A549 (cell line): Measurements from ENCODE around the gene CEP72. TPM values are rescaled to one million over a fixed set of nuclear protein-coding genes. Genes with fewer than 3 reads are reported as not detected.
A peak's percentile ranks its signal among the peaks of the same experiment; 100 is the strongest.
"Not testable (repeated sequence)": the region's sequence is repeated elsewhere in the genome, so short reads cannot be mapped to it uniquely, and the experiment has no call there.

Experiments
- ATAC-seq, 2 experiments: fragments of 200-7000 bp in 1 of 2; fragments of >200 bp in 1 of 2; cut with Nextera tagmentation in 1 of 2; cut with Tn5 transposase in 1 of 2; 3 replicates each; pipeline versions ENCODE4 v1.8.0 to v1.9.1; 2018 to 2020; ENCODE audit warnings: mild to moderate bottlenecking in 1 of 2, moderate library complexity in 1 of 2
- CTCF ChIA-PET: fragments of 300-600 bp; sonication (Branson Sonifier 250); formaldehyde crosslinking; extraction: SDS; loops from one replicate; lab custom pipeline; 2021; ENCODE audit warnings: antibody characterized with exemption, inconsistent platforms; lab: Yijun Ruan, JAX
- POLR2A ChIA-PET: fragments of 350-600 bp; formaldehyde crosslinking; extraction: SDS; loops from one replicate; lab custom pipeline; 2021; ENCODE audit warnings: antibody characterized with exemption, inconsistent platforms; lab: Yijun Ruan, JAX
- DNase-seq, 2 experiments: peaks; one replicate each; pipeline versions ENCODE4 v3.0.0 to v3.0.0-alpha.2; 2011 to 2016; ENCODE audit warnings: low read depth in 1 of 2, low spot score in 1 of 2
- FAIRE-seq: peaks from 2 replicates; lab custom pipeline; 2011; peaks lifted over from hg19 to GRCh38; lab: Jason Lieb, UNC
- H3K27ac ChIP-seq, 2 experiments: fragments of >200 bp; sonication (Bioruptor Twin); formaldehyde crosslinking; 3 replicates each; pipeline ENCODE4 v1.5.1; 2016 to 2017
- H3K4me1 ChIP-seq: fragments of >200 bp; sonication (Bioruptor Twin); formaldehyde crosslinking; 3 replicates; pipeline ENCODE4 v1.6.1; 2016
- H3K4me2 ChIP-seq: fragments of >200 bp; sonication (Bioruptor Twin); formaldehyde crosslinking; 3 replicates; pipeline ENCODE4 v1.6.1; 2016
- H3K4me3 ChIP-seq: fragments of >200 bp; sonication (Bioruptor Twin); formaldehyde crosslinking; 3 replicates; pipeline ENCODE4 v1.5.1; 2016
- H3K9me3 ChIP-seq: fragments of >200 bp; sonication (Bioruptor Twin); formaldehyde crosslinking; 3 replicates; pipeline ENCODE4 v1.6.1; 2016
- CBX2 ChIP-seq: fragments of 200-600 bp; sonication (generic); IDR thresholded peaks from 2 replicates; pipeline ENCODE4 v1.6.1; 2016; ENCODE audit warnings: low read depth, mild to moderate bottlenecking, borderline replicate concordance
- CEBPB ChIP-seq, 2 experiments: fragments of >200 bp in 1 of 2; sonication (Bioruptor Twin) in 1 of 2; formaldehyde crosslinking in 1 of 2; IDR thresholded peaks; 2 replicates each; pipeline ENCODE4 v1.6.1; 2012 to 2016
- EHMT2 ChIP-seq: fragments of 200-600 bp; sonication (generic); IDR thresholded peaks from 2 replicates; pipeline ENCODE4 v1.6.1; 2016; ENCODE audit warnings: antibody characterized with exemption, low read depth, mild to moderate bottlenecking, moderate library complexity
- EP300 ChIP-seq, 2 experiments: fragments of >200 bp; sonication (Bioruptor Twin); formaldehyde crosslinking; IDR thresholded peaks; 2 replicates in 1 of 2; 3 replicates in 1 of 2; pipeline ENCODE4 v1.6.1; 2016 to 2017
- ESRRA ChIP-seq: fragments of 150-350 bp; IDR thresholded peaks from 2 replicates; pipeline ENCODE4 v1.6.1; 2014; ENCODE audit warnings: mild to moderate bottlenecking, low read length, borderline replicate concordance
- FOSL2 ChIP-seq, 2 experiments: fragments of 450-650 bp in 1 of 2; fragments of >200 bp in 1 of 2; sonication (Bioruptor Twin) in 1 of 2; formaldehyde crosslinking; IDR thresholded peaks; 2 replicates each; pipeline versions ENCODE4 v1.5.0 to v1.6.1; 2016 to 2020; ENCODE audit warnings: mild to moderate bottlenecking in 1 of 2, moderate library complexity in 1 of 2
- FOXS1 ChIP-seq: fragments of 250-450 bp; sonication (Bioruptor Pico); IDR thresholded peaks from 2 replicates; pipeline ENCODE4 v1.5.0; 2020; ENCODE audit warnings: mild to moderate bottlenecking, moderate library complexity
- GATA3 ChIP-seq: IDR thresholded peaks from 2 replicates; pipeline ENCODE4 v1.6.1; 2012; ENCODE audit warnings: borderline replicate concordance
- HDAC2 ChIP-seq: fragments of 200-600 bp; sonication (generic); IDR thresholded peaks from 2 replicates; pipeline ENCODE4 v1.6.1; 2016
- JUNB ChIP-seq: fragments of >200 bp; sonication (Bioruptor Twin); formaldehyde crosslinking; IDR thresholded peaks from 2 replicates; pipeline ENCODE4 v1.6.1; 2016
- MAZ ChIP-seq: fragments of 150-350 bp; IDR thresholded peaks from 2 replicates; pipeline ENCODE4 v1.6.1; 2014; ENCODE audit warnings: antibody characterized with exemption, low read depth, low read length, borderline replicate concordance
- MYC ChIP-seq: IDR thresholded peaks from 2 replicates; pipeline ENCODE4 v1.6.1; 2012; ENCODE audit warnings: mild to moderate bottlenecking, inconsistent platforms, low read length, improper control_type of control experiment, borderline replicate concordance
- NR3C1 ChIP-seq: fragments of >200 bp; sonication (Bioruptor Twin); formaldehyde crosslinking; IDR thresholded peaks from 3 replicates; pipeline ENCODE4 v1.6.1; 2017
- RAD21 ChIP-seq, 2 experiments: fragments of >200 bp in 1 of 2; sonication (Bioruptor Twin) in 1 of 2; formaldehyde crosslinking in 1 of 2; IDR thresholded peaks in 1 of 2; conservative IDR thresholded peaks in 1 of 2; 2 replicates in 1 of 2; 3 replicates in 1 of 2; pipeline ENCODE4 v1.6.1; 2012 to 2018; ENCODE audit warnings: inconsistent platforms in 1 of 2
- RARB ChIP-seq: fragments of 250-450 bp; sonication (Bioruptor Pico); IDR thresholded peaks from 2 replicates; pipeline ENCODE4 v1.8.0; 2021; ENCODE audit warnings: mild to moderate bottlenecking, moderate library complexity
- RFX5 ChIP-seq: fragments of 450-650 bp; IDR thresholded peaks from 2 replicates; pipeline ENCODE4 v1.7.1; 2014; ENCODE audit warnings: antibody characterized with exemption, mild to moderate bottlenecking, moderate library complexity
- SMC3 ChIP-seq: fragments of >200 bp; sonication (Bioruptor Twin); formaldehyde crosslinking; IDR thresholded peaks from 3 replicates; pipeline ENCODE4 v1.6.1; 2018; ENCODE audit warnings: inconsistent platforms
- TFCP2L1 ChIP-seq: fragments of 250-450 bp; sonication (Bioruptor Pico); IDR thresholded peaks from 2 replicates; pipeline ENCODE4 v1.5.0; 2021; ENCODE audit warnings: mild to moderate bottlenecking
- ZSCAN20 ChIP-seq: fragments of 250-450 bp; sonication (Bioruptor Pico); IDR thresholded peaks from 2 replicates; pipeline ENCODE4 v1.8.0; 2022; ENCODE audit warnings: mild to moderate bottlenecking, moderate library complexity
- WGBS: methylation state at CpG from one replicate; pipeline ENCODE4 v1.1.6; 2017; ENCODE audit errors: missing lambda C conversion rate; 5-methylcytosine and 5-hydroxymethylcytosine counted together
- polyA plus RNA-seq, 4 experiments: library from polyadenylated mRNA; depleted of rRNA in 3 of 4; stranded (reverse); fragments of >200 nt; fragmentation: RNase III in 1 of 4; extraction: RNeasy Plus Mini Kit Qiagen cat#74134 plus additional on column Dnase treatment in 1 of 4; gene quantifications; 2 replicates in 3 of 4; 3 replicates in 1 of 4; pipeline ENCODE4 v1.2.3, GENCODE V29; 2011 to 2017
- TF ChIP-seq, protein P1 (sequence below): fragments of 150-350 bp; IDR thresholded peaks from 2 replicates; pipeline ENCODE4 v1.6.1; 2014; ENCODE audit warnings: low read depth, mild to moderate bottlenecking, low read length
- TF ChIP-seq, protein P2 (sequence below): fragments of >200 bp; sonication (Bioruptor Twin); formaldehyde crosslinking; IDR thresholded peaks from 2 replicates; pipeline ENCODE4 v1.6.1; 2016
- TF ChIP-seq, protein P3 (sequence below): fragments of 450-650 bp; IDR thresholded peaks from 2 replicates; pipeline ENCODE4 v1.6.1; 2014; ENCODE audit warnings: antibody characterized with exemption

The CEP72 gene
- polyA plus RNA-seq, 2 of the 4 experiments (the other 2 are of a cell fraction), result 10.8 to 11.1 TPM

GRCh38 chr5:627840-628239, 15.7 kb downstream of the CEP72 start:
- WGBS, result 97% methylated on average over 24 of the region's 24 CpGs
- FAIRE-seq (no peak), DNase-seq (no peak), ATAC-seq (no peak)
- Histone ChIP-seq H3K4me3 (no peak overlapping the region), H3K4me1 (no peaks in the 10 kb centered on the region), H3K9me3 (no peaks in the 10 kb centered on the region), H3K27ac (no peak overlapping the region), H3K4me2 (no peak overlapping the region)
- ChIA-PET POLR2A (no interaction called here), CTCF (interaction anchor here (0.9 kb wide), 1 partner anchor 15 kb away, joined by 3 read pairs; no protein-coding TSS in a partner anchor)
- TF ChIP-seq FOSL2 (IDR thresholded peaks at IDR 0.05) (no peak), FOSL2 (CRISPR knock-in tag; IDR thresholded peaks at IDR 0.05) (no peak), GATA3 (no peak)

GRCh38 chr5:628351-629205, 16.4 kb downstream of the CEP72 start:
- POLR2A ChIA-PET, H3K4me2 ChIP-seq, H3K4me1 ChIP-seq, ATAC-seq, H3K4me3 ChIP-seq, FAIRE-seq, DNase-seq, H3K9me3 ChIP-seq, H3K27ac ChIP-seq, CTCF ChIA-PET: not testable (repeated sequence)
- WGBS, result 92% methylated on average over 15 of the region's 21 CpGs

DNA sequence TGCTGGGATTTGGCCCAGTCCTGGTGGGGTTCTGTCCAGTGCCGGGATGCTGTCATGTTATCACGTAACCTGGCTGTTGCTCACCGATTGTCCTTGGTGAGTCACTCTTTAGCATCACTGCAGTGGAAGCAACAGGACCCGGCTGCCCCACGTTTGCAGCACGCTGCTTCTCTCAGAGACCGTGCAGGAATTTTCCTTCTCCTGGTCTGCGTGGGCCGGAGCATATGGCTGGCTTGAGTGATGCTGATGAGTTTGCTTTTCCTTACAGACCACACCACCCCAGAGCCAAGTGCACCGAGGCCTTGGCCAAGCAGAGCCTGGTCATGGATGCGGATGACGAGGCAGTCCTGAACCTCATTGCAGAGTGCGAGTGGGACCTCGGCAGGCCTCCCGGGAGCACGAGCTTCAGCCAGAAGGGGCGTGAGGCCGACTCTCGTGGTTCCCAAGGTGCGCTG, 21.4 kb downstream of the CEP72 start:
- POLR2A ChIA-PET, result no interaction called here
- Histone ChIP-seq H3K27ac (no peak overlapping the region), H3K9me3 (no peaks in the 10 kb centered on the region), H3K4me2 (no peak overlapping the region), H3K4me3 (no peak overlapping the region), H3K4me1 (no peaks in the 10 kb centered on the region)
- WGBS, result 77% methylated on average over 19 of the region's 20 CpGs
- CTCF ChIA-PET, result interaction anchor here (2.4 kb wide), 1 partner anchor 36 kb away, joined by 6 read pairs; no protein-coding TSS in a partner anchor
- TF ChIP-seq FOSL2 (IDR thresholded peaks at IDR 0.05) (no peak), FOSL2 (CRISPR knock-in tag; IDR thresholded peaks at IDR 0.05) (peak; percentile 28; the same call in 1 of the 2 replicates), RARB (CRISPR knock-in tag) (no peak)
- TF ChIP-seq, protein P1, sequence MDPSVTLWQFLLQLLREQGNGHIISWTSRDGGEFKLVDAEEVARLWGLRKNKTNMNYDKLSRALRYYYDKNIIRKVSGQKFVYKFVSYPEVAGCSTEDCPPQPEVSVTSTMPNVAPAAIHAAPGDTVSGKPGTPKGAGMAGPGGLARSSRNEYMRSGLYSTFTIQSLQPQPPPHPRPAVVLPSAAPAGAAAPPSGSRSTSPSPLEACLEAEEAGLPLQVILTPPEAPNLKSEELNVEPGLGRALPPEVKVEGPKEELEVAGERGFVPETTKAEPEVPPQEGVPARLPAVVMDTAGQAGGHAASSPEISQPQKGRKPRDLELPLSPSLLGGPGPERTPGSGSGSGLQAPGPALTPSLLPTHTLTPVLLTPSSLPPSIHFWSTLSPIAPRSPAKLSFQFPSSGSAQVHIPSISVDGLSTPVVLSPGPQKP, result no peak
- peak in 1 of 2 experiments; percentile 37 for DNase-seq
- ATAC-seq, result peak; percentile 79 to 85
- no peak for FAIRE-seq

GRCh38 chr5:634191-634590, 22.1 kb downstream of the CEP72 start:
- Histone ChIP-seq H3K4me1 (no peaks in the 10 kb centered on the region), H3K4me2 (no peak overlapping the region), H3K9me3 (no peaks in the 10 kb centered on the region), H3K4me3 (no peak overlapping the region), H3K27ac (no peak overlapping the region)
- 98% methylated on average over 12 of the region's 12 CpGs for WGBS
- no peak for FAIRE-seq
- DNase-seq, result no peak
- CTCF ChIA-PET, result interaction anchor here (2.4 kb wide), 1 partner anchor 35 kb away, joined by 6 read pairs; no protein-coding TSS in a partner anchor
- POLR2A ChIA-PET, result no interaction called here
- TF ChIP-seq EP300 (IDR thresholded peaks at IDR 0.05) (no peak), EHMT2 (no peak), NR3C1 (no peak), SMC3 (no peak), RFX5 (no peak), ESRRA (no peak), TFCP2L1 (no peak), HDAC2 (no peak), ZSCAN20 (CRISPR knock-in tag) (no peak), JUNB (no peak), CEBPB (IDR thresholded peaks at IDR 0.05) (no peak), CBX2 (no peak), FOXS1 (no peak), MYC (no peak), MAZ (no peak), RAD21 (conservative IDR thresholded peaks at IDR 0.05 in 1 of 2, IDR thresholded peaks at IDR 0.05 in 1 of 2) (no peak), GATA3 (no peak)
- TF ChIP-seq, protein P2, sequence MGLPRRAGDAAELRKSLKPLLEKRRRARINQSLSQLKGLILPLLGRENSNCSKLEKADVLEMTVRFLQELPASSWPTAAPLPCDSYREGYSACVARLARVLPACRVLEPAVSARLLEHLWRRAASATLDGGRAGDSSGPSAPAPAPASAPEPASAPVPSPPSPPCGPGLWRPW, result no peak
- TF ChIP-seq, protein P3, sequence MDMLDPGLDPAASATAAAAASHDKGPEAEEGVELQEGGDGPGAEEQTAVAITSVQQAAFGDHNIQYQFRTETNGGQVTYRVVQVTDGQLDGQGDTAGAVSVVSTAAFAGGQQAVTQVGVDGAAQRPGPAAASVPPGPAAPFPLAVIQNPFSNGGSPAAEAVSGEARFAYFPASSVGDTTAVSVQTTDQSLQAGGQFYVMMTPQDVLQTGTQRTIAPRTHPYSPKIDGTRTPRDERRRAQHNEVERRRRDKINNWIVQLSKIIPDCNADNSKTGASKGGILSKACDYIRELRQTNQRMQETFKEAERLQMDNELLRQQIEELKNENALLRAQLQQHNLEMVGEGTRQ, result no peak
- ATAC-seq, result peak; percentile 20 to 36; a peak in 4 of 6 replicates
